Mucosa of descending colon (tissue), 3 donors: ENCODE data around the gene TUBGCP6. TPM values are rescaled to one million over a fixed set of nuclear protein-coding genes. Genes with fewer than 3 reads are reported as not detected.

Experiments
- ATAC-seq: fragments of 200-7000 bp; cut with Tn5 transposase; one replicate; pipeline ENCODE4 v1.9.1; 2020; ENCODE audit warnings: mild to moderate bottlenecking, moderate library complexity
- DNase-seq, 3 donors: peaks; one replicate each; pipeline ENCODE4 v3.0.0-alpha.2; 2020
- H3K36me3 ChIP-seq: fragments of 200-600 bp; one replicate; pipeline ENCODE4 v1.8.0; 2021; ENCODE audit warnings: low read depth, mild to moderate bottlenecking
- H3K4me1 ChIP-seq: fragments of 200-600 bp; one replicate; pipeline ENCODE4 v1.8.0; 2021; ENCODE audit warnings: low read depth, mild to moderate bottlenecking
- H3K4me3 ChIP-seq: fragments of 200-600 bp; one replicate; pipeline ENCODE4 v1.8.0; 2021; ENCODE audit warnings: mild to moderate bottlenecking
- H3K9me3 ChIP-seq: fragments of 200-600 bp; one replicate; pipeline ENCODE4 v1.8.0; 2021; ENCODE audit warnings: mild to moderate bottlenecking
- intact Hi-C, 2 donors: fragments of 100-400 bp; cut with DNase I in 1 of 2; cut with micrococcal nuclease in 1 of 2; formaldehyde crosslinking; loops; one replicate each; pipeline versions ENCODE4 v1.11.0 to v1.11.1; 2022; cut with DNase I, micrococcal nuclease
- total RNA-seq, 3 donors: library from RNA; stranded (reverse); fragmentation: NEBNext Ultra II Directional in 2 of 3; extraction: Animal tissue kit (Norgen Biotek cat#: 25700) in 2 of 3; gene quantifications; one replicate each; pipeline versions ENCODE4 v1.2.1 to v1.2.4, GENCODE V29; 2021 to 2023
- TF ChIP-seq, protein P1 (sequence below): fragments of 200-600 bp; IDR thresholded peaks from one replicate; pipeline ENCODE4 v1.8.0; 2022; ENCODE audit warnings: antibody characterized with exemption, mild to moderate bottlenecking
- donor health status: DM: no; HTN: no; CAD: no; lungs with moderate emphysema.
- donor health status: DM: no; HTN: no; CAD: no.
- donor health status: DM: no; HTN: yes; CAD: no.

Gene TUBGCP6
- total RNA-seq, 3 donors from 2014 or later = 34.5 to 41.6 (median 40.5) TPM

DNA sequence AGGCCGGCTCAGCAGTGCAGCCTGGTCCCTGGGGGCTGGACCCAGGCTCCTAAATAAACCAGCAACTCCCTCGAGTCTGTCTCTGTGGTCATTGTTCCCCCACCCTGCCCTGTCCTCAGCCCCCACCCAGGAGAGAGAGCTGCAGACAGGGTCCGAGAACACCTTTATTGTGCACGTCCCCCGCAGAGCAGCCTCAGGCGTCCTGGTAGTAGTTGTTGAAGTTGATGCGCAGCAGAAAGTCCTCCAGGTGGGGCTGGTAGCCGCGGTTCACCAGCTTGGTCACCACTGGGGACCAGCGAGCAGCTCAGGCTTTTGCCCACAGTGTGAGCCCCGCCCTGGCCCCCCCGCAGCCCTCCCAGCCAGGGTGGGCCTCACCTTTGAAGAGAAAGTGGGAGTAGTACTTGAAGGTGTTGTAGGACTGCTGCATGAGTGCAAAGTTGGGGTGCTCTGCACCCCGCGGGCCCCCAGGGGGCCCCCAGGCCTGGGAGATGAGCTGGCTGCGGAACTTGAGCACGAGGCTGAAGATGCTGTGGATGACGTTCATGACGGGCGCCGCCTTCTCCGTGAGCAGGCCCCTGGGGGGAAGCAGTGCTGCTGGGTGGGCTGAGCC lies 27.2 kb downstream of the TUBGCP6 start:
- H3K36me3 ChIP-seq = peaks cover 22% of the 10 kb centered on the region
- H3K9me3 ChIP-seq = no peaks in the 10 kb centered on the region
- TF ChIP-seq, protein P1, sequence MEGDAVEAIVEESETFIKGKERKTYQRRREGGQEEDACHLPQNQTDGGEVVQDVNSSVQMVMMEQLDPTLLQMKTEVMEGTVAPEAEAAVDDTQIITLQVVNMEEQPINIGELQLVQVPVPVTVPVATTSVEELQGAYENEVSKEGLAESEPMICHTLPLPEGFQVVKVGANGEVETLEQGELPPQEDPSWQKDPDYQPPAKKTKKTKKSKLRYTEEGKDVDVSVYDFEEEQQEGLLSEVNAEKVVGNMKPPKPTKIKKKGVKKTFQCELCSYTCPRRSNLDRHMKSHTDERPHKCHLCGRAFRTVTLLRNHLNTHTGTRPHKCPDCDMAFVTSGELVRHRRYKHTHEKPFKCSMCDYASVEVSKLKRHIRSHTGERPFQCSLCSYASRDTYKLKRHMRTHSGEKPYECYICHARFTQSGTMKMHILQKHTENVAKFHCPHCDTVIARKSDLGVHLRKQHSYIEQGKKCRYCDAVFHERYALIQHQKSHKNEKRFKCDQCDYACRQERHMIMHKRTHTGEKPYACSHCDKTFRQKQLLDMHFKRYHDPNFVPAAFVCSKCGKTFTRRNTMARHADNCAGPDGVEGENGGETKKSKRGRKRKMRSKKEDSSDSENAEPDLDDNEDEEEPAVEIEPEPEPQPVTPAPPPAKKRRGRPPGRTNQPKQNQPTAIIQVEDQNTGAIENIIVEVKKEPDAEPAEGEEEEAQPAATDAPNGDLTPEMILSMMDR = no peak
- intact Hi-C loops = no loop called here
- H3K4me1 ChIP-seq = no peaks in the 10 kb centered on the region
- DNase-seq (no peak), ATAC-seq (no peak)
- H3K4me3 ChIP-seq = no peak overlapping the region

DNA sequence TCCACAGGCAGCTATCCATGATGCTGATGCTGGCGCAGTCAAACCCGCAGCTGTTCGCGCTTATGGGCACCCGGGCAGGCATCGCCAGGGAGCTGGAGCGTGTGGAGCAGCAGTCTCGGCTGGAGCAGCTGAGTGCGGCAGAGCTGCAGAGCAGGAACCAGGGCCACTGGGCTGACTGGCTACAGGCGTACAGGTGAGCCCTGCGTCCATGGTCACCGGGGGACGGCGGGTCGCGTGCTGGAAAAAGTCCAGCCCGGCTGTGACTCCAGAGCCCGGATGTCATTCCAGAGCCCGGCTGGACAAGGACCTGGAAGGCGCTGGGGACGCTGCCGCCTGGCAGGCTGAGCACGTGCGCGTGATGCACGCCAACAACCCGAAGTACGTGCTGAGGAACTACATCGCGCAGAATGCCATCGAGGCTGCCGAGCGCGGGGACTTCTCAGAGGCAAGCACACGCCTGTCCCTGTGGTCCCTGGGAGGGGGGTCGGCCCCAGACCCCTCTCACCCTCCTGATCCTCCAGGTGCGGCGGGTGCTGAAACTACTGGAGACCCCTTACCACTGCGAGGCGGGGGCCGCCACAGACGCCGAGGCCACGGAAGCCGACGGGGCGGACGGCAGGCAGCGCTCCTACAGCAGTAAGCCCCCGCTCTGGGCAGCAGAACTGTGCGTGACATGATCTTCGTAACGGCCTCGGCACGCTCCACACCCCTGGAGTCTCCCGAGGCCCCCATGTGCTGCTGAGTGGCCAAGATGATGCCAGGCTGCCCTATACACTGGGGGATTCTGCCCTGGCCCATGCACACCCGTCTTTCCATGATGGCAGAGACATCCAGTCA lies 27.9 kb downstream of the TUBGCP6 start:
- H3K4me3 ChIP-seq = no peak overlapping the region
- intact Hi-C loops = no loop called here
- ATAC-seq (no peak), DNase-seq (no peak)
- TF ChIP-seq, protein P1 = no peak
- H3K36me3 ChIP-seq = peaks cover 22% of the 10 kb centered on the region
- no peaks in the 10 kb centered on the region for H3K9me3 ChIP-seq
- H3K4me1 ChIP-seq = no peaks in the 10 kb centered on the region

DNA sequence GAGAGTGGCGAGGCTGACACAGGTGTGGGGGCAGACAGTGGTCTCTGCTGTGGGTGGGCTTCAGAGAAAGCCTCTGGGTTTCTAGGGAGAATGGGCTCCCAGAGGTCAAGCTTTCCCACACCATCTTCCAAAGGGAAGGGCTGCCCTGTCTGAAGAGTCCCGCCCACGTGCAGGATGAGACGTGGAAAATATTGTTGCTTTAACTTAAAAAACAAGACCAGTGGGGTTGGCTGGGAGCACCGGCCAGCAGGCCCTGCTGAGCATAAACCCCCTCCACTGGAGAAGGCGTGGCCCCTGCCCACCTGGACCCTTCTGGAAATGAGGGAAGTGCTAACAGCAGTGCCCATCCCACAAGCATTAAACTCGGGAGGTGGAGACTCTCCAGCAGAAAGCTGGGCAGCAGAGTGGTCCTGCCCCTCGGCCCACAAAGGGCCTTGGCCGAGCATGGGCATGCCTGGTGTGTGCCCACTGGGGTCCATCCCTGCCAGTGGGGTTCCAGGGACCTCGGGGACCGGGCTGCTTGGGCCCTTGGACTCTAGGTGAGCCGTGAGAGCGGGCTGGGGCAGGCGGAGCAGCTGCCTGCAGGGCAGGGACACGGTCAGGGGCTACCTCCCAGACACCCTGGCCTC lies 28.7 kb downstream of the TUBGCP6 start:
- H3K4me1 ChIP-seq = no peaks in the 10 kb centered on the region
- intact Hi-C loops = no loop called here
- H3K9me3 ChIP-seq = no peaks in the 10 kb centered on the region
- DNase-seq (no peak), ATAC-seq (no peak)
- peaks cover 24% of the 10 kb centered on the region for H3K36me3 ChIP-seq
- TF ChIP-seq, protein P1 = no peak
- H3K4me3 ChIP-seq = no peak overlapping the region

DNA sequence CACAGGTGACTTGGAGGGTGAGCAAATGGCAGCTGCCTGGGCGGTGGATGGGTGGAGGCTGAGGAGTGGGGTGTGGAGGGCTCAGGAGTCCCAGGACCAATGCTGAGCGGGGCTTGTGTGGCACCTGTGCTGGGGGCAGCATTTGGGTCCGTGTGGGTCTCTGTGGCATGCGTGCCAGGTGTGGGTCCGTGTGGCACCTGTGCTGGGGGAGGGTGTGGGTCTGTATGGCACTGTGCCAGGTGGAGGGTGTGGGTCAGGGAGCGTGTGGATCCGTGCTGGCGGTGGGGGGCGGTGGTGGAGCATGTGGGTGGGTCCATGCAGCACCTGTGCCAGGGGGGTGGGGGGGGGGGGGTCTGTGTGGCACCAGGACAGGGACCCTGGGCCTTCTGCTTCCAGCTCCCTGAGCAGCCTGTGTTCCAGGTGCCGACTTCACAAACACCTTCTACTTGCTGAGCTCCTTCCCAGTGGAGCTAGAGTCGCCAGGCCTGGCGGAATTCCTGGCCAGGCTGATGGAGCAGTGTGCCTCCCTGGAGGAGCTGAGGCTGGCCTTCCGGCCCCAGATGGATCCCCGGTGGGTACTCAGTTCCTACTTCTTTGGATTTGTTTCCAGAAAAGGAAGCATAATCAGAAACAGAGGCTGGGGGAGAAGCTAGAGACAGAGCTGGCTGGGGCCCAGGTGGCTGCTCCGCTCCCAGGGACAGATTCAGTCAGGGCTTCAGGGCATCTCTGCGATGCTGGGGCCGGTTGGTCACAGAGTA lies 29.3 kb downstream of the TUBGCP6 start:
- intact Hi-C loops = no loop called here
- no peaks in the 10 kb centered on the region for H3K9me3 ChIP-seq
- TF ChIP-seq, protein P1 = no peak
- DNase-seq (no peak), ATAC-seq (no peak)
- H3K4me1 ChIP-seq = no peaks in the 10 kb centered on the region
- no peak overlapping the region for H3K4me3 ChIP-seq
- peaks cover 30% of the 10 kb centered on the region for H3K36me3 ChIP-seq

DNA sequence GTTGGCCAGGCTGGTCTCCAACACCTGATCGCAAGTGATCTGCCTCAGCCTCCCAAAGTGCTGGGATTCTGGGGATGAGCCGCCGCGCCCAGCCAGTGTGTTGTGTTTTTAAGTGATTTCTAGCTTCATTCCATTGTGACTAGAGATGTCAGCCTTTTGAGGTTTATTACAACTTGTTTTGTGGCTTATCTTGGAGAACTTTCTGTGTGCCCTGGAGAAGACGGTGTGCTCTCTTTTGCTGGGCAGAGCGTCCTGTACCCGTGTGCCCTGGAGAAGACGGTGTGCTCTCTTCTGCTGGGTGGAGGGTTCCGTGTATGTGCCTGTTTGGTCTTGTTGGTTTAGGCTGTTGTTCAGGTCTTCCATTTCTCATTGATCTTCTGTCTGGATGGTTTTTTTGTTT lies 31.6 kb downstream of the TUBGCP6 start:
- TF ChIP-seq, protein P1 = no peak
- no peak overlapping the region for H3K4me3 ChIP-seq
- no peaks in the 10 kb centered on the region for H3K4me1 ChIP-seq
- ATAC-seq (no peak), DNase-seq (no peak)
- H3K9me3 ChIP-seq = no peaks in the 10 kb centered on the region
- intact Hi-C loops = loop anchor here (5.0 kb wide), 1 partner anchor 66 kb away; no protein-coding TSS in a partner anchor
- peaks cover 30% of the 10 kb centered on the region for H3K36me3 ChIP-seq
